NCI-H226 (cell line): ENCODE measurements around the gene WDR27.
"Not testable (repeated sequence)": the region's sequence is repeated elsewhere in the genome, so short reads cannot be mapped to it uniquely, and the experiment has no call there.

Experiments used
- DNase-seq: peaks from one replicate; pipeline ENCODE4 v3.0.0-alpha.2; 2015

Gene WDR27

DNA sequence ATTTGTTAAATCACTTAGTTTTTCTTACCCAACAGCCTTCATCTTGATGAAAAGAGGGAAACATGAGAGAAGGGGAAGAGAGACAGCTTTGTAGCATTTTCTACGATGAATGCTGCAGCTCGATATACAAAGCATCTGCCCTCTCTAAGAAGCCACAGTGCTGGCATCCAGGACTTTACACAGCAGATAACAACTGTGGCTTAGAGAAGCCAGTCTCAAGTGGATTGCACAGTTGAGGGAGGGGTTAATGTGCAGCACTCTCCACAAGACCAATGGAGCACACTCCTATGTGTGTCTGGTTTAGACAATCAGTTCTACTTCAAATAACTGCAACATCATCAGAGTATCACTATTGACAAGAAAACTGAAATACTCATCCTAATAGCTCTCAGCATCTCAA lies 5.9 kb upstream of the WDR27 start:
- DNase-seq = no peak

DNA sequence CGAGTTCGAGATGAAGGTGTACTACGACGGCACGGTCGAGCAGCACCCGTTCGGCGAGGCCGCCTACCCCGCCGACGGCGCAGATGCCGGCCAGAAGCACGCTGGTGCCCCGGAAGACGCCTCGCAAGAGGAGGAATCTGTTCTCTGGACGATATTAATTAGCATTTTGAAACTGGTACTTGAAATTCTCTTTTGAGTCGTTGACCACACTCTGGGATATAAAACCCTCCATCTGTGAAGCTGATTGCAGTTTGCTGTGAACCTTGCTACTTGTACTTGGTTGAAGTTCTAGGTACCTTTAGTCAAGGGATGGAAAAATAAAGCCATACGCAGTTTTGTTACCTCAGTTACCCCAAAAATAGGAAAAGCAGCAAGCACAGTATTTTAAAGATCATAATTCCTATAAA lies 1.0 kb upstream of the WDR27 start:
- DNase-seq = no peak

- DNase-seq = no peak
Observed at GRCh38 chr6:169701311-169701953, 397 bp downstream of the WDR27 start.

DNA sequence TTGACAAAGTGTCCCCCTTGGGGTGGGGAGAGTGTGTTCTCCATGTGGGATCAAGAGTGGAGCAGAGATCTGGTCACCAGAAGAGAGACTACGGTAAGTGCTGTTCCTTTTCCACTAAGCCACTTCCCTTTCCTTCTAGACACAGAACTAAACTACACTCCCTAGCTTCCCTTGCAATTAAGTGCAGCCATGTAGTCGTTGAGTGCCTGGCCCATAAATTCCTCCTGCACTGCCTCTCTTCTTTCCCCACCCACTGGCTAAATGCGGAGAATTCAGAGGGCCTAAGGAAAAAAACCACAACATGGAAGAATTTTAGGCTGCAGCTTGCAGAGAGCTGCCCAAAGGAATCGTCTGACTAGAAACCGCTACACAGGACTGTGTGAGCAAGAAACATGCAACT lies 1.5 kb downstream of the WDR27 start:
- DNase-seq = no peak

DNA sequence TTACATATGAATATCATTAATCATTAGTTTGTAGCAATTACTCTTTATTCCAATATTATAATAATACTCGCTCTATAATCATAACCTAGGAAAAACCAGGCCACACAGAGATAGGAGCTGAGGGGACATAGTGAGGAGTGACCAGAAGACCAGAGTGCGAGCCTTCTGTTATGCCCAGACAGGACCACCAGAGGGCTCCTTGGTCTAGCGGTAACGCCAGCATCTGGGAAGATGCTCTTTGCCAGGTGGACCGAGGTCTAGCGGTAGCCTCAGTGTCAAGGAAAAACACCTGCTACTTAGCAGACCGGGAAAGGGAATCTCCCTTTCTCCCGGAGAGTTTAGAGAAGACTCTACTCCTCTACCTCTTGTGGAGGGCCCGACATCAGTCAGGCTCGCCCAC lies 4.7 kb downstream of the WDR27 start:
- DNase-seq = not testable (repeated sequence)

DNA sequence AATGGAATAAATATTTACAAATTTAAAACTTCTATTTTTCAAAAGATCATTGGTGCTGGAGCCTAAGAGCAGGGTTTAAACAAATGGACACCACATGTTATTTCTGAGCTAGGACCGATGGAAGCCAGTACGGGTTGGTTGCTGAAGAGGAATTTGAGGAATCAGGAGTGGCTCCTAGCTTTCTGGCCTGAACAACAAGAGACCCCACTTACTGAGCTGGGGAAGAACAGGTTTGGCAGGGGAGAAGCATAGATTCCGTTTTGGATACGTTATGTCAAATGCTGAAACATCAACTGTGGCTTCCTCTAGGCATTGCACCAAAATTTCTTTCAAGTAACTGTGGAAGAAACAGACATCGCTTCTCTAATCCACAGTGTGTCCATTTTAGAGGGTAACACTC lies 6.7 kb downstream of the WDR27 start:
- DNase-seq = no peak

- no peak for DNase-seq
Observed at GRCh38 chr6:169692516-169692915, 9.3 kb downstream of the WDR27 start.

- no peak for DNase-seq
Observed at GRCh38 chr6:169691260-169691659, 10.6 kb downstream of the WDR27 start.

DNA sequence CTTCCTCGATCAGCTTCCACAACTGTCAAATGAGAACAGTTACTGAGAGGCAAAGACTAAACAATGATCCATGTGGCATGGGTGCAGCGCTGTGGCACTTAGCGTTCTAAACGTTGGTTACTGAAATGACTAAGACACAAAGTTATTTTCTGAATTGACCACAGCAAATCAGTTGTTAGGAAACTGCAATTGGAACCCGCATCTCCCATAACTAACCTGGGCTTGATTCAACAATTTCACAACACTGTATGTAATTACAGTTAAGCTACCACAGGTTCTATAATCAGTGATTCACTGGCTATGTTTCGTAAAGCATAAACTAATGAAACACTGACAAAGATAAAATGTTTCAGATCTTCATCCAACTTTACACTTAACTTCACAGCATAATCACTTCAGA lies 12.5 kb downstream of the WDR27 start:
- peak; percentile 48 for DNase-seq

DNA sequence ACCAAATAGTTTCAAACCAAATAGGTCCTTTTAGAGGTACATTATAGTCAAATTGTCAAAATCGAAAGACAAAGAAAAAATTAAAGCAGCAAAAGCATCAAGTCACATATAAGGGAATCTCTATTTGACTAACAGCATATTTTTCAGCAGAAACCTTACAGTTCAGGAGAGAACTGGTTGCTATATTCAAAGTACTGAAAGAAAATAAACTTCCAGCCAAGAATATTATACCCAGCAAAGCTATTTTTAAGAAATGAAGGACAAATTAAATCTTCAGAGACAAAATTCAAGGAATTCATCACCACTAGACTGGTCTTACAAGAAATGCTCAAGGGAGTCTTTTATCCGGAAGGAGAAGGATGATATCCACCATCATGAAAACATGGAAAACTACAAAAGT lies 16.0 kb downstream of the WDR27 start:
- no peak for DNase-seq

DNA sequence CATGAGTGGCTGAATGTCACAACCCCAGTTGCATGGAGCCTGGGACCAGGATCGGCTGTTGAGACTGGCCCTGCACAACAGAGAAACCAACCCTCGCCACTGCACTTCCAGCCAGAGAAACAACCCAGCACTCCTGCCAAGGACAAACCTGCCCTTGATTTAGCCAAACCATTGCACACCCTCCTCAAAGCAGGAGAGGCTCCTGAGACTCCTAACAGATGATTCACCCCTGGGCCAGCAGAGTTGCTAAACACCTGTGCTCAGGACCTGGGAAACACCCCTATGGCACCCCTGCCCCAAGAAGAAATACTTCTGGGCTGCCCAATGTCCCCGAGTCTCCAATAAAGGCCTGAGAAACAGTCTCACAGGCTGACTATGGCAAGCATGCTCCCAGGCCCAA lies 17.8 kb downstream of the WDR27 start:
- DNase-seq = no peak

DNA sequence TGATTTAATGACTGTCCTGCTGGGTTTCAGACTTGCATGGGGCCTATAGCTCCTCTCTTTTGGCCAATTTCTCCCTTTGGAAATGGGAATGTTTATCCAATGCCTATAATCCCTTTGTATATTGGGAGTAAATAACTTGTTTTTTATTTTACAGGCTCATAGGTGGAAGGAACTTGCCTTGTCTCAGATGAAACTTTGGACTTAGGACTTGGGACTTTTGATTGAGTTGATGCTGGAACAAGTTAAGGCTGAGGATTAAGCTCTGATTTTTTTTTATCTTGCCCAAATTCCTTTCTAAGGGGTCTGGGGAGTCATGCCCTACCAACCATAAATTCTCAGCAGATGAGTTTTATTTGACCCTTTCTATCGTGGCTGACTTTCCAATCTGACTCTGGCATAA lies 23.5 kb downstream of the WDR27 start:
- no peak for DNase-seq

GRCh38 chr6:169677096-169677495 lies 24.7 kb downstream of the WDR27 start:
- no peak for DNase-seq

DNA sequence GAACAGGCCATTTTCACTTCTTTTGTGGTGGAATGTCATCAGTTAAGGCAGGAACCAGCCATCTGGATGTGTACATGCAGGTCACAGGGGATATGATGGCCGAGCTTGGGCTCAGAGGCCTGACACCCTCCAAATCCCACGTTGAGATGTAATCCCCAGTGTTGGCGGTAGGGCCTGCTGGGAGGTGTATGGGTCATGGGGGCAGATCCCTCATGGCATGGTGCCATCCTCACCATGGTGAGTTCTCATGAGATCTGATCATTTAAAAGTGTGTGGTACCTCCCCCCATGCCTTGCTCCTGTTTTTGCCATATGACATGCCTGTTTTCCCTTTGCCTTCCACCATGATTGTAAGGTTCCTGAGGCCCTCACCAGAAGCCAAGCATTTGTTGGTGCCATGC lies 26.8 kb downstream of the WDR27 start:
- no peak for DNase-seq

DNA sequence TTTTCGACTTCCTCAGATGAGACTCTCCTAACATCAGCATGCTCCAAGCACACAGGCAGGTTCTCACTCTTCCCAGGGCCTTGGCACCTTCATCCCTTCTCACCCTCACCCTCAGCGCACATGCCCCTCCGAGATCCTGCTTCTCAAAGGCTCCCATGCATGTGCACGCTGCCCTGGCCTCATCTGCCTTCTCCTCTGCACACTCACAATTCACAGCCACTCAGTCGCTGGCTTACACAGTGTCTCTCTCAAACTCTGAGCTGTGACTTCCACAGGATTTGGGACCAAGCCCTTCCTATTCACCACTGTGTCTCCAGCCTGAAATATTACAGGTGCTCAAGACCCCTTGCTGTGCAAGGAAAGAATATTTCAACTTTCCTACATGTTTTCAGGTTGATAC lies 30.3 kb downstream of the WDR27 start:
- DNase-seq = no peak

GRCh38 chr6:169669889-169670288 lies 31.9 kb downstream of the WDR27 start:
- DNase-seq = no peak

DNA sequence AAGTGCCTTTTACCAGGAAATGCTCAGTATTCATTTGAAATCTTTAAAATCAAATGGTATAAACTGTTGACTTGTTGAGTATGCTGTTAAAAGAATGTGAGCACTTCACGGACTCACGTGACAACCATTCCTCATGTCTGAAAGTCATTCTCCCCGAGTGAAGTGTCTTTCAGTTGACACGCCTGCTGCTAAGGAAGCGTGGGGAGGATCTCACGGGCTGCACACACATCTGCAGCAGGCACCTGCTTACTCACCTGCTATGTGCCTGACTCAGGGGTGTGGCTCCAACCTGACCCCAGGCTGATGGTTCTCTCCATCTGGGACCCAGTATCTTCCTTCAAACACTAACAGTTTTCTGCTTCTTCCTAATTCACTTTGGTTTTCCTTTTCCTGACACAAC lies 32.7 kb downstream of the WDR27 start:
- no peak for DNase-seq

- DNase-seq = no peak
Observed at GRCh38 chr6:169668203-169668847, 33.5 kb downstream of the WDR27 start.

DNA sequence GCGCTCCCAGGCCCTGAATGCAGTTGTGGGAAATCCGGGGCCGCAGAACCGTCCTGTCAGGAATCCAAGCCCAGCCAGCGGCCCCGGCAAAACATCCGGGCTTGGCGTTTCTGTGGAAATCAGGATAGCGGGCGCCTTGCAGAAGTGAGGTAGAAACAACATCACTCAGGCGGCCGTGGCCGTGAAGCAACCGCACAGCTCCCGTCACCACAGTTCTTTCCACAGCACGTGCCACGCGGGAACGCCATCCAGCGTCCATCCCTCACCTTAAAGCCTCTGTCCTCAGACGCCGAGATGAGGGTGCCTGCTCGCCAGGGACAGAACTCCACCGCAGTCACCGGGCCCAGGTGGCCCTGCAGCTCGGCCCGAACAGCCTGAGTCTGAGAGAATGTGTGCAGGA lies 34.1 kb downstream of the WDR27 start:
- DNase-seq = no peak

GRCh38 chr6:169666441-169666840 lies 35.4 kb downstream of the WDR27 start:
- DNase-seq = no peak

- no peak for DNase-seq
Observed at GRCh38 chr6:169665289-169665688, 36.5 kb downstream of the WDR27 start.

- DNase-seq = no peak
Observed at GRCh38 chr6:169664227-169664626, 37.6 kb downstream of the WDR27 start.

DNA sequence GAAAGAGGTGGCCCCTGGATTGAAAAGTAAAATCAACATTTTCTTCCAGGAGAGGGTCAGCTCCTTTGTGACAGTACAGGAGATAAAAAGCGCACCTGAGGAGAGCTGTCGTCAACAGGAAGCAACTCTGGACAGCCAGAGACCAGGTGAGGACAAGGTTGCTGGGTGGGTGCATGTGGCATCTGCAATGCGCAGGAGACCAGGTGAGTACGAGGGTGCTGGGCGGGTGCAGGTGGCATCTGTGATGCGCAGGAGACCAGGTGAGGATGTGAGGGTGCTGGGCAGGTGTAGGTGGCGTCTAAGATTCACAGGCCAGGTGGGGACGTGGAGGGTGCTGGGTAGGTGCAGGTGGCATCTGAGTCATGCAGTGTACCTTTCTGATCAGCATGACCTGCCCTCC lies 38.4 kb downstream of the WDR27 start:
- DNase-seq = no peak

DNA sequence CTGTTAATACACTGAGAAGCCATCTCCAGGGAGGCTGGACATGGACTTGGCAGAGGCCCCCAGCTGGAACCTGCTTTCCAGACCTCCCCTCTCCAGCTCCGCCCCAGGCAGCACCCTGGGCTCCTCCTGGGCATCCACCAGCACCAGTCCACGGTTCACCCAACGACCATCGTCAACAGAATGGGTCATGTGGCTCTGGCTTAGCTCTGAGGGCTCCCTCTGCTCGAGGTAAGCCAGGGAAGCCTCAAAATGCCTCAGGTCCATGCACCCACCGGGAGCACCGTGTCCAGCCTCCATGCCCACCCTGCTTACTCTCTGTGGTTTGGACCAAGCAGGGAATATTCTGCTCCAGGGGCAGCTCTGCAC lies 40.5 kb downstream of the WDR27 start:
- no peak for DNase-seq

- DNase-seq = no peak
Observed at GRCh38 chr6:169660751-169661390, 41.0 kb downstream of the WDR27 start.
